Esophagus squamous epithelium (tissue), 5 donors: ENCODE results near the gene SULT1E1. TPM values are rescaled to one million over a fixed set of nuclear protein-coding genes. Genes with fewer than 3 reads are reported as not detected.

ENCODE experiments used
- DNase-seq: peaks from one replicate; lab custom pipeline; 2025; lab: John Stamatoyannopoulos, UW
- H3K27ac ChIP-seq, 4 donors: fragments of 200-600 bp; sonication (generic); one replicate each; pipeline ENCODE4 v1.5.1; 2016 to 2019; ENCODE audit warnings: mild to moderate bottlenecking in 1 of 4
- H3K27me3 ChIP-seq, 4 donors: fragments of 200-600 bp; sonication (generic); 1 replicate in 3 of 4; 2 replicates in 1 of 4; pipeline versions ENCODE4 v1.5.1 to v1.6.0; 2017 to 2021; ENCODE audit warnings: antibody characterized with exemption in 1 of 4
- H3K36me3 ChIP-seq, 3 donors: fragments of 200-600 bp; sonication (generic); one replicate each; pipeline ENCODE4 v1.5.1; 2016 to 2019
- H3K4me1 ChIP-seq, 3 donors: fragments of 200-600 bp; sonication (generic); one replicate each; pipeline ENCODE4 v1.5.1; 2017 to 2019
- H3K4me3 ChIP-seq, 4 donors: fragments of 200-600 bp; sonication (generic); 1 replicate in 3 of 4; 2 replicates in 1 of 4; pipeline ENCODE4 v1.5.1; 2016 to 2019; ENCODE audit warnings: mild to moderate bottlenecking in 2 of 4, moderate library complexity in 1 of 4
- H3K9me3 ChIP-seq, 3 donors: fragments of 200-600 bp; sonication (generic); one replicate each; pipeline ENCODE4 v1.5.1; 2016 to 2019
- POLR2A ChIP-seq, 4 donors: fragments of 450-650 bp; IDR thresholded peaks; one replicate each; pipeline ENCODE4 v1.6.1; 2017; ENCODE audit warnings: antibody characterized with exemption in 4 of 4, mild to moderate bottlenecking in 4 of 4, moderate library complexity in 3 of 4
- WGBS, 2 donors: methylation state at CpG; one replicate each; pipeline ENCODE4 v1.1.5; 2018; 5-methylcytosine and 5-hydroxymethylcytosine counted together
- intact Hi-C: fragments of 100-400 bp; cut with DNase I; formaldehyde crosslinking; loops from one replicate; pipeline ENCODE4 v1.15.0; 2022
- total RNA-seq, 4 donors: library from RNA; depleted of rRNA; stranded (reverse); fragments of >200 nt; gene quantifications; one replicate each; pipeline ENCODE4 v1.1.0, GENCODE V29; 2016
- TF ChIP-seq, protein P1 (sequence below), 6 experiments: fragments of 450-650 bp in 4 of 6; fragments of 200-600 bp in 2 of 6; sonication (generic) in 2 of 6; IDR thresholded peaks; one replicate each; pipeline ENCODE4 v1.5.1; 2016 to 2019; ENCODE audit warnings: antibody characterized with exemption in 6 of 6, mild to moderate bottlenecking in 4 of 6, moderate library complexity in 4 of 6
- donor health status: DM: yes; HTN: yes; CAD: no.

Gene SULT1E1
- total RNA-seq, 4 donors from 2014 or later: 0.61 to 13.5 TPM; not detected in 2

GRCh38 chr4:69818060-69818639, 41.8 kb downstream of the SULT1E1 start:
- Histone ChIP-seq H3K27me3 (no peaks in the 10 kb centered on the region), H3K4me1 (no peaks in the 10 kb centered on the region), H3K4me3 (no peak overlapping the region), H3K36me3 (no peaks in the 10 kb centered on the region), H3K9me3 (no peaks in the 10 kb centered on the region), H3K27ac (no peak overlapping the region)
- WGBS, 2 donors: 90 to 93% methylated on average over 1 of the region's 1 CpG
- intact Hi-C loops: no loop called here
- TF ChIP-seq POLR2A (IDR thresholded peaks at IDR 0.05): no peak
- TF ChIP-seq, protein P1, sequence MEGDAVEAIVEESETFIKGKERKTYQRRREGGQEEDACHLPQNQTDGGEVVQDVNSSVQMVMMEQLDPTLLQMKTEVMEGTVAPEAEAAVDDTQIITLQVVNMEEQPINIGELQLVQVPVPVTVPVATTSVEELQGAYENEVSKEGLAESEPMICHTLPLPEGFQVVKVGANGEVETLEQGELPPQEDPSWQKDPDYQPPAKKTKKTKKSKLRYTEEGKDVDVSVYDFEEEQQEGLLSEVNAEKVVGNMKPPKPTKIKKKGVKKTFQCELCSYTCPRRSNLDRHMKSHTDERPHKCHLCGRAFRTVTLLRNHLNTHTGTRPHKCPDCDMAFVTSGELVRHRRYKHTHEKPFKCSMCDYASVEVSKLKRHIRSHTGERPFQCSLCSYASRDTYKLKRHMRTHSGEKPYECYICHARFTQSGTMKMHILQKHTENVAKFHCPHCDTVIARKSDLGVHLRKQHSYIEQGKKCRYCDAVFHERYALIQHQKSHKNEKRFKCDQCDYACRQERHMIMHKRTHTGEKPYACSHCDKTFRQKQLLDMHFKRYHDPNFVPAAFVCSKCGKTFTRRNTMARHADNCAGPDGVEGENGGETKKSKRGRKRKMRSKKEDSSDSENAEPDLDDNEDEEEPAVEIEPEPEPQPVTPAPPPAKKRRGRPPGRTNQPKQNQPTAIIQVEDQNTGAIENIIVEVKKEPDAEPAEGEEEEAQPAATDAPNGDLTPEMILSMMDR (IDR thresholded peaks at IDR 0.05): no peak
- DNase-seq: no peak

- TF ChIP-seq, protein P1 (IDR thresholded peaks at IDR 0.05): no peak
- no peak for TF ChIP-seq POLR2A (IDR thresholded peaks at IDR 0.05)
- Histone ChIP-seq H3K4me1 (no peaks in the 10 kb centered on the region), H3K27me3 (no peaks in the 10 kb centered on the region), H3K36me3 (no peaks in the 10 kb centered on the region), H3K27ac (no peak overlapping the region), H3K9me3 (no peaks in the 10 kb centered on the region), H3K4me3 (no peak overlapping the region)
- intact Hi-C loops: no loop called here
- no peak for DNase-seq
- WGBS, 2 donors: 86 to 92% methylated on average over 3 of the region's 3 CpGs
Observed at GRCh38 chr4:69816236-69816635, 43.7 kb downstream of the SULT1E1 start.

- Histone ChIP-seq H3K36me3 (no peaks in the 10 kb centered on the region), H3K9me3 (no peaks in the 10 kb centered on the region), H3K27ac (no peak overlapping the region), H3K27me3 (no peaks in the 10 kb centered on the region), H3K4me1 (no peaks in the 10 kb centered on the region), H3K4me3 (no peak overlapping the region)
- intact Hi-C loops: no loop called here
- DNase-seq: no peak
- 71 to 81% methylated on average over 1 of the region's 1 CpG for WGBS, 2 donors
- no peak for TF ChIP-seq POLR2A (IDR thresholded peaks at IDR 0.05)
- TF ChIP-seq, protein P1 (IDR thresholded peaks at IDR 0.05): no peak
Observed at GRCh38 chr4:69813628-69814027, 46.3 kb downstream of the SULT1E1 start.

GRCh38 chr4:69811166-69811565, 48.8 kb downstream of the SULT1E1 start:
- WGBS, 2 donors: 58 to 77% methylated on average over 1 of the region's 1 CpG
- no peaks in the 10 kb centered on the region for H3K4me1 ChIP-seq
- no peaks in the 10 kb centered on the region for H3K27me3 ChIP-seq
- H3K36me3 ChIP-seq: no peaks in the 10 kb centered on the region
- TF ChIP-seq, protein P1 (IDR thresholded peaks at IDR 0.05): no peak
- no peak for TF ChIP-seq POLR2A (IDR thresholded peaks at IDR 0.05)
- H3K4me3 ChIP-seq: no peak overlapping the region
- intact Hi-C loops: no loop called here
- H3K9me3 ChIP-seq: no peaks in the 10 kb centered on the region
- no peak overlapping the region for H3K27ac ChIP-seq
- no peak for DNase-seq

DNA sequence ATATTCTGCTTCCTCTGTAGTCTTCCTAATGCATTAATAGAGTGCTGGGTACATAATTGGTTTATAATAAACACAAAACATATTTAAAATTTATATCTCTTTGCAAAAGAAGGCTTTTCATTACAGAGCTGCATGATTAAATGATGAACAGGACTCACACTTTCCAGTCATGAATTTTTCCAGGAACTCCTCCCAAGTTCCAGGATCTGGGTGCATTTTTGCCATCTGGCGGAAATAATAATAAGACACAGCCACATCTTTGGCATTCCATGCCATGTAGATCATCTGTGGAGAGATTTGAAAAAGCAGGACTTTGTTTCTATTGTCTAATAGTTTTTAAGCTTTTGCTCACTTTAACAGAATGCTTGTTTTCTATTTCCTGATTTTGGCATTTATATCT, 59.3 kb downstream of the SULT1E1 start:
- no peaks in the 10 kb centered on the region for H3K4me1 ChIP-seq
- DNase-seq: no peak

More for the DNA sequence above, 59.3 kb downstream of the SULT1E1 start:
- no peaks in the 10 kb centered on the region for H3K9me3 ChIP-seq
- intact Hi-C loops: no loop called here
- H3K27ac ChIP-seq: no peak overlapping the region
- WGBS, 2 donors: 87 to 89% methylated on average over 1 of the region's 1 CpG
- H3K4me3 ChIP-seq: no peak overlapping the region
- no peaks in the 10 kb centered on the region for H3K27me3 ChIP-seq
- H3K36me3 ChIP-seq: no peaks in the 10 kb centered on the region
- TF ChIP-seq, protein P1 (IDR thresholded peaks at IDR 0.05): no peak
- no peak for TF ChIP-seq POLR2A (IDR thresholded peaks at IDR 0.05)
